Fibroblast of pulmonary artery (primary cell): Measurements from ENCODE around the gene LRRC7.
A peak's percentile ranks its signal among the peaks of the same experiment; 100 is the strongest.
"Not testable (repeated sequence)": the region's sequence is repeated elsewhere in the genome, so short reads cannot be mapped to it uniquely, and the experiment has no call there.

Source experiments
- DNase-seq: peaks from one replicate; pipeline ENCODE4 v3.0.0-alpha.2; 2010; ENCODE audit warnings: low read depth
- H3K4me3 ChIP-seq: replicated peaks from 2 replicates; pipeline ENCODE4 v1.5.1; 2011; ENCODE audit warnings: low read depth, mild to moderate bottlenecking, control low read depth, low read length, moderate library complexity
- TF ChIP-seq, protein P1 (sequence below): IDR thresholded peaks from 2 replicates; pipeline ENCODE4 v1.5.1; 2011; ENCODE audit warnings: mild to moderate bottlenecking, control low read depth, low read length, inconsistent platforms; ENCODE audit errors: missing control alignments

The LRRC7 gene

DNA sequence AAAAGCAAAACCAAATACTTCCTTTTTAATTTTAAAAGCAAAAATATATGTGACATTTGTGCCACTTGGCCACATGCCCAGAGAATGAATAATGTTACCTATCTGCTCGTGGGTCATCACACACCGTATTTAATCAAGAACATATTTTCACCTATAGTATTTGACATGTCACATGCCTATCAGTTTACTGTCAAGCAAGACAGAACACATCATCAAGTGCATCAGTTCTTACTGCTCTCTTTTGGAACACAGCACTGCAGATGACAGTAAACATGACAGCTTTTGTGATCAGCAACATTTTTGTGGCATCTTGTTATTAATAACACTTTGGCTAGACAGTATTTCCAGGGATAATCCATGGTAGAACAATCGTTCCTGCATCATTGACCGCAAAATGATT, 134.4 kb downstream of the LRRC7 start:
- H3K4me3 ChIP-seq: no peak overlapping the region
- no peak for DNase-seq
- TF ChIP-seq, protein P1, sequence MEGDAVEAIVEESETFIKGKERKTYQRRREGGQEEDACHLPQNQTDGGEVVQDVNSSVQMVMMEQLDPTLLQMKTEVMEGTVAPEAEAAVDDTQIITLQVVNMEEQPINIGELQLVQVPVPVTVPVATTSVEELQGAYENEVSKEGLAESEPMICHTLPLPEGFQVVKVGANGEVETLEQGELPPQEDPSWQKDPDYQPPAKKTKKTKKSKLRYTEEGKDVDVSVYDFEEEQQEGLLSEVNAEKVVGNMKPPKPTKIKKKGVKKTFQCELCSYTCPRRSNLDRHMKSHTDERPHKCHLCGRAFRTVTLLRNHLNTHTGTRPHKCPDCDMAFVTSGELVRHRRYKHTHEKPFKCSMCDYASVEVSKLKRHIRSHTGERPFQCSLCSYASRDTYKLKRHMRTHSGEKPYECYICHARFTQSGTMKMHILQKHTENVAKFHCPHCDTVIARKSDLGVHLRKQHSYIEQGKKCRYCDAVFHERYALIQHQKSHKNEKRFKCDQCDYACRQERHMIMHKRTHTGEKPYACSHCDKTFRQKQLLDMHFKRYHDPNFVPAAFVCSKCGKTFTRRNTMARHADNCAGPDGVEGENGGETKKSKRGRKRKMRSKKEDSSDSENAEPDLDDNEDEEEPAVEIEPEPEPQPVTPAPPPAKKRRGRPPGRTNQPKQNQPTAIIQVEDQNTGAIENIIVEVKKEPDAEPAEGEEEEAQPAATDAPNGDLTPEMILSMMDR: no peak

DNA sequence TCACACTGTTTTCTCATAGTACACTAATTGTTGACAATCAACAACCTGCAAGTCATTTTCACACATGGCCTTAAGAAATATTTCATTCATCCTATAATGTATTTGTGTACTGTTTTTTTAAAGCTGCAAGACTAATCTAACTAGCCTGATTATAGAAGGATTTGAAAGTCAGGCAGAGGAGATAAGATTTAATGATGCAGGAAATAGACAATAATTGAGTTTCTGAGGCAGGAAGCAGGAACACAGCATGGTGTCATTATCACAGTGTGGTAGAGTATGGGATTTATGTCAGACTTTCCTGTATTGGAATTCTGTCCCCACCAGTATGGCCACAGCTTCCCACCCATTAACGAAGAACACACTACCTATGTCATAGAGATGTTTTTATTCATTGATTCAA, 138.8 kb downstream of the LRRC7 start:
- H3K4me3 ChIP-seq: no peak overlapping the region
- no peak for DNase-seq
- TF ChIP-seq, protein P1: no peak

DNA sequence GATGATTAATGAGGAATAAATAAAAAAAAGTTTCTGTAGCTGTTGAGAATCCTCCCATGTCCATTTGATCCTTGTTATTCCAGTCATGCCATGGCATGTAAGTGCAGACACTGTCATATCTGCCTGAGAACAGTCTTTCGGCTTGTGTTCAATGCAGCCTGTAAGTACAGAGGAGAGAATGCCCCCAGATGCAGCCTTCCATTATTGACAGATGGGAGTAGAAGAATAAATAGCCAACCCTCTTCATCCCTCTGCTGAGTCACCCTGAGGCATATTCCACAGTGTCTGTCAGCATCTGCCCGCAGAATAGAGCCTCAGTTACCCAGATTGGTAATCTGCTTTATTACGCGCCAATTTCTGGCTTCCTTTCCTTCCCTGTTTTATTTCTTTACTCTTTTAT, 139.4 kb downstream of the LRRC7 start:
- TF ChIP-seq, protein P1: no peak
- DNase-seq: no peak
- H3K4me3 ChIP-seq: no peak overlapping the region

DNA sequence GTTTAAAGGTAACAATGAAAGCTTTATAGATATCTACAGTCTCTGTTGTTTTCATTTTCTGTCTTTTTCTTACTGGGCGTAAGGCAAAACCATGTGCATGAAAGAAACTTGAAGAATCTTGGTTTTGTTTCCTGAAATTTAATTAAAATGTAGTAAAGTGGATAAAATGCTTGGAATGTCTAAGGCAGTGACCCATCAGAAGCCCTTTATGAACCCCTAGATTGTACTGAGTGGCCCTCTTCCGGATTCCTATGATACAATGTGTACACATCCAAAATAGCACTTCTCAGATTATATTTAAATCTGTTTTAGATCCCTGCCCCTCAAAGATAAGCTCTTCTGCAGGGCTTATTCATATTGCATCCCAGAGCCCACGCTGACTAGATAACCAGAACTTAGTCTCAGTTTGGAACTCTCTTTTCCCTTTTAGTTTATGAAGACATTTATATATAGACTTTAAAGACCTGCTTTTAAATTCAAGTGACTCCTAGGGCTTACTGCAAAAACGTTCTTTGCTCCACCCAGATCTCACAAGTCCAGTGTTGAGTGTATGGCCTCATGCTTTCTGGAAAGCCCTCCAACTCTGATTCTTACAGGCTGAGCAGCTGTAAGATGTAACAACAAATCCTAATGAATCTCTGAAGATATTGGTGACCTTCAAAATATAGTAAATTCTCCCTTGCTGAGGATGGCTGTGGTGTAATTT, 142.9 kb downstream of the LRRC7 start:
- DNase-seq: peak; percentile 6
- TF ChIP-seq, protein P1: no peak
- no peak overlapping the region for H3K4me3 ChIP-seq

DNA sequence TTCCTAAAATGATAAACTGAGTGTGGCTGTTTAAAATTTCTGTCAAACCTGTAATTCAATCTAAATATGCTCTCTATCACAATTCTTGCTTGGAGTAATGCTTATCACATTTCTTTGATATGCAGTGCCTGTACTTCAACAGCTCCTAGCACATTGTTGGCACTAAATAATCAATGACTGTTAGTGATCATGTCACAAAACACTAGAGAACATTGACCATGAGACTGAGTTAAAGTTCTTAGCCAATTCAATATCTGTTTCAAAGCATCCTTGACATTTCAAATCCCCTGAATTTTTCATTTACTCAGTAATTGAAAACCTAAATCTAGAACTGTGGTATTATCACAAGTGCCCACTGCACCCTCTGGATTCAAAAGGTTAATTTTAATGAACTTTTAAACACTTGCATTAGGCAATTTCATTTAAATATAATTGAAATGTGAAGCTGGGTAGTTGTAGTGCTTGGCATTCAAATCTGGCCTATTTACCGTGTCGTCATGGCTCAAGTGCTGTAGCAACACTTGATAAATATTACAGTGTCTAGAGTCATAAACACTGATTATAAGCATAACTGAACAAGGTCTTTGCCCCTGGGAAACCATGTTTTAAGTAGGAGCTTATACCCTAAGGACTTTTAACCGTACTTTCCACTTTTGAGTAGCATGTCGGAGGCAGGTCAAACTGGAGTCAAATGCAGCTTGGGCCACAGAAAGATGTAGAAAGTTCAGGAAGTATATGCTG, 143.6 kb downstream of the LRRC7 start:
- H3K4me3 ChIP-seq: no peak overlapping the region
- TF ChIP-seq, protein P1: no peak

DNA sequence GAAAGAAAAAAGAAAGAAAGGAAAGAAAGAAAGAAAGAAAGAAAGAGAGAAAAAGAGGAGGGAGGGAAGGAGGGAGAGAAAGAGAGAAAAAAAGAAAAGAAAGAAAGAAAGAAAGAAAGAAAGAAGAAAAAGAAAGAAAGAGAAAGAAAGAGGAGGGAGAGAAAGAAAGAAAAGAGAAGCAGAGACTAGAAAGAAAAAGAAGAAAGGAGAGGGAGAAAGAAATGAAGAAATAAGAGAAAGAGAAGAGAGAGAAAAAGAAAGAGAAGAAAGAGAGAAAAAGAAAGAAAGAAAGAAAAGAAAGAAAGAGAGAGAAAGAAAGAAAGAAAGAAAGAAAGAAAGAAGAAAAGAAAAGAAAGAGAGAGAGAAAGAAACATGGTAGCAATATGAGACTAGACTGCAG, 150.1 kb downstream of the LRRC7 start:
- DNase-seq, H3K4me3 ChIP-seq: not testable (repeated sequence)

More for the DNA sequence above, 143.6 kb downstream of the LRRC7 start:
- DNase-seq: peak; percentile 10

DNA sequence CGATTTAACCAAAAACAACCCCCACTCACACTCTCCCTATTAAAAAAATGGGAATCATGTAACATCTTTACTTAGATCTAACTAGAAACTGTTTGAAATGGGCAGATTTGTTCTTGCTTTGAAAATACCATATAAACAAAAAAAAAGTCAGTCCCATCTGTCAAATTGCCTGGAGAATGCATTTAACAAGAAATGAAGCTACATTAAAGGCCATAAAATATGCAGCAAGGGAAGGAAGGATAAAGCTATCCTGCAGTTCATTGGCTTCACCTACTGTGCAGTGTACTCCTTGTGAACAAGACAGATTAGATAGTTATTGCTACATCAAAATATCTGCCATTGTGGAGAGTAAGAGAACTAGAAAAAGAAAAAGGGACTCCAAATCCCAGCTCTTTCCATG, 160.5 kb downstream of the LRRC7 start:
- DNase-seq: no peak
- TF ChIP-seq, protein P1: no peak

More for the DNA sequence above, 160.5 kb downstream of the LRRC7 start:
- H3K4me3 ChIP-seq: no peak overlapping the region
